D721Med (cell line): ENCODE data around the gene FYN.

Experiments
- DNase-seq: peaks from one replicate; pipeline ENCODE4 v3.0.0; 2011; ENCODE audit warnings: low spot score; ENCODE audit not compliant: insufficient read length
- FAIRE-seq: peaks from 2 replicates; lab custom pipeline; 2011; peaks lifted over from hg19 to GRCh38; lab: Jason Lieb, UNC
- TF ChIP-seq, protein P1 (sequence below): IDR thresholded peaks from 2 replicates; pipeline ENCODE4 v1.5.1; 2012; ENCODE audit warnings: mild to moderate bottlenecking, control low read depth; ENCODE audit not compliant: insufficient read depth; ENCODE audit errors: missing control alignments

FYN gene

GRCh38 chr6:111745636-111746035 is 127.6 kb downstream of the FYN start:
- TF ChIP-seq, protein P1, sequence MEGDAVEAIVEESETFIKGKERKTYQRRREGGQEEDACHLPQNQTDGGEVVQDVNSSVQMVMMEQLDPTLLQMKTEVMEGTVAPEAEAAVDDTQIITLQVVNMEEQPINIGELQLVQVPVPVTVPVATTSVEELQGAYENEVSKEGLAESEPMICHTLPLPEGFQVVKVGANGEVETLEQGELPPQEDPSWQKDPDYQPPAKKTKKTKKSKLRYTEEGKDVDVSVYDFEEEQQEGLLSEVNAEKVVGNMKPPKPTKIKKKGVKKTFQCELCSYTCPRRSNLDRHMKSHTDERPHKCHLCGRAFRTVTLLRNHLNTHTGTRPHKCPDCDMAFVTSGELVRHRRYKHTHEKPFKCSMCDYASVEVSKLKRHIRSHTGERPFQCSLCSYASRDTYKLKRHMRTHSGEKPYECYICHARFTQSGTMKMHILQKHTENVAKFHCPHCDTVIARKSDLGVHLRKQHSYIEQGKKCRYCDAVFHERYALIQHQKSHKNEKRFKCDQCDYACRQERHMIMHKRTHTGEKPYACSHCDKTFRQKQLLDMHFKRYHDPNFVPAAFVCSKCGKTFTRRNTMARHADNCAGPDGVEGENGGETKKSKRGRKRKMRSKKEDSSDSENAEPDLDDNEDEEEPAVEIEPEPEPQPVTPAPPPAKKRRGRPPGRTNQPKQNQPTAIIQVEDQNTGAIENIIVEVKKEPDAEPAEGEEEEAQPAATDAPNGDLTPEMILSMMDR, result no peak
- DNase-seq (no peak), FAIRE-seq (no peak)

GRCh38 chr6:111745186-111745585 is 128.1 kb downstream of the FYN start:
- TF ChIP-seq, protein P1, result no peak
- FAIRE-seq, result no peak
- no peak for DNase-seq

DNA sequence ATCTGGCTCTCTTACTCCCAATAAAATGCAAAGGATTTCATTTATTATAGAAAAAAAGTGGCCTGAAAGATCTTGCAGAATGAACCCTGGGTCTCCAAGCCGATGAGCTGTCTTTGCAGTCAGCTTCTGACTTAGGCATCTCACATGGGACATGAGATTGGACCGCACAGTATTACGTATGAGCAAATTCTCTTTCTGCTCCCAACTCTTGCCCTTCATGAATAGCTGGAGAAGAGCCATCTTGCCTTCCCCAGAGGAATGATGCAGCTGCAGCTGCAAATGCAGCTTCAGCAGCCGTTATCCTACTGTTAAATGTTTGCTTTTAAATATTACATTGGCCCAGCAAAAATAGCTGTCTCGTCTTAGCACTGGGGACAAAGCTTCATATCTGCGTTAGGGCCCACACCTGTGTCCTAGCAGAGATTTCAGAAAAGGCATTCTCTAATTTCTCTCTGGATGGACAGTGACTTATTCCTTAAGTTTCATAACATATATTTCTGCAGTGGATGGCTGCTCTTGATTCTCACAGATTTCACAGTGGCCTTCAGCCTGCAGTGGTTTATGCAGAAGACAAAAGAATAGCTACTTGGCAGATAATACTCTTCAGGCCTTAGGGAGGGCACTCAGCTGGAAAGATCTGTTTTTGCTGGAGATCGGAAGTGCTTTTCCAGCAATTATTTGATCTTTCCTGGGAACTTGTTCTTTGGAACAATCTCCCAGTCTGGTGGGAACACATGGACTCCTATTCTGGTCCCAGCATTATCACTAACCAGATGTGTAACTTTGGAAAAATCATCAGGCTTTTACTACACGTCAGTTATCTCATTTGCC is 129.2 kb downstream of the FYN start:
- TF ChIP-seq, protein P1, result no peak
- DNase-seq (no peak), FAIRE-seq (no peak)

GRCh38 chr6:111743360-111743759 is 129.9 kb downstream of the FYN start:
- FAIRE-seq (no peak), DNase-seq (no peak)
- TF ChIP-seq, protein P1, result no peak

- FAIRE-seq, result no peak
- TF ChIP-seq, protein P1, result no peak
- no peak for DNase-seq
Observed at GRCh38 chr6:111741177-111741952, 131.9 kb downstream of the FYN start.

DNA sequence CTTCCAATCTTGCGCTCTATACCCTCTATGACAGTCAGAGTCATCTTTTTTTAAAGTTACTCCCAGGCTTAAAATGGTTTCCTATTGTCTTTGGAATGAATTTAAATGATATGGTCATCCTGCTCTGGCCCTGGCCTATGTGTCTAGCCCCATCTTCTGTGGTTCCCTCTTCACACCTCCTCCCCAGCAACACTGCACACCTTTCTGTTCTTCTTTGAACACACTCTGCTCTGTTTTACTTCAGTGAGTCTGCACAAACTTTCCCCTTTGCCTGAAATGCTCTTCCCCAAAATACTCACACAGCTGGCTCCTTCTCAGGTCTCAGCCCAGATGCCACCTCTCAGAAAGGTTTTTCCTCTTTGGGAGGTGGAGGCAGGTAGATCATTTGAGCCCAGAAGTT is 132.7 kb downstream of the FYN start:
- DNase-seq, result no peak
- no peak for FAIRE-seq
- TF ChIP-seq, protein P1, result no peak

DNA sequence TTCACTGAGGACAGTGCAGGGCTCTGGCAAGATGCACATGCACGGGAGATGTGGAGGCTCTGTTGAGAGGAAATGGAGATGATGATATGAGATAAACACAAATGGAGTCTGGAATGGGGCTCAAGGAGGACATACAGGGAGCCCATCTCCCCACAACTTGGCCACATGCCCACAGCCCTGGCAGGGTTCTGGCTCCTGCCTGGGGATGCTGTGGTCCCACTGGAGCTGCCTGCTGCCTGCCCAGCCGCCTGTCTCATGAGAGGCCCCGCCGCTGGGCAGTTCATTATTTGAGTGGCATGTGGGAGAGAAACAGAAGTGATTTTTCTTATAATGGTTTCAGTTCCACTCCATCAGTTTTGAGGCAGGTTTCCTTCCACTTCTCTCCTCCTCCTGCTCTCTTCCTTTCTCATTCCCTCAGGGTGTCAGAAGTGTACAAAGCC is 134.0 kb downstream of the FYN start:
- TF ChIP-seq, protein P1, result no peak
- FAIRE-seq, result no peak
- DNase-seq, result no peak
